ENCODE data around the gene GALNT10. TPM values are rescaled to one million over a fixed set of nuclear protein-coding genes. Genes with fewer than 3 reads are reported as not detected.

The GALNT10 gene
- total and polyA plus RNA-seq, 2 donors (not counting 1 experiment from before 2014, with no cell fraction given) = 18.3 to 35.8 TPM

GRCh38 chr5:154207204-154207603, 16.7 kb downstream of the GALNT10 start:
- Histone ChIP-seq H3K4me1 (ENCODE audit: control insufficient read depth, extremely low read depth, insufficient read depth, low read length) (no peaks in the 10 kb centered on the region), H3K36me3 (ENCODE audit: control insufficient read depth, insufficient read depth, low read length) (peaks cover 2% of the 10 kb centered on the region), H3K9me3 (ENCODE audit: control insufficient read depth, insufficient read depth, low read depth, low read length) (no peaks in the 10 kb centered on the region), H3K79me2 (ENCODE audit: control insufficient read depth, insufficient read depth, low read length) (no peaks in the 10 kb centered on the region), H3K9ac (ENCODE audit: insufficient read depth, low read length) (no peak overlapping the region), H3K27me3 (ENCODE audit: control insufficient read depth, insufficient read depth, low read length) (no peaks in the 10 kb centered on the region), H3K4me3 (replicated peaks in 1 of 4; ENCODE audit: control extremely low read depth in 1 of 4, insufficient read depth in 1 of 4, low read depth in 3 of 4, low read length in 4 of 4) (no peak overlapping the region), H2AFZ (ENCODE audit: low read length) (no peak overlapping the region), H3K27ac (ENCODE audit: insufficient read depth, low read length) (no peak overlapping the region), H4K20me1 (ENCODE audit: control insufficient read depth, extremely low read depth, insufficient read depth, low read length) (no peaks in the 10 kb centered on the region), H3K4me2 (ENCODE audit: extremely low read depth, insufficient read depth, low read length) (no peak overlapping the region)
- TF ChIP-seq EZH2 (IDR thresholded peaks at IDR 0.05; ENCODE audit: low read length, missing control alignments) = no peak
- TF ChIP-seq, protein P1, sequence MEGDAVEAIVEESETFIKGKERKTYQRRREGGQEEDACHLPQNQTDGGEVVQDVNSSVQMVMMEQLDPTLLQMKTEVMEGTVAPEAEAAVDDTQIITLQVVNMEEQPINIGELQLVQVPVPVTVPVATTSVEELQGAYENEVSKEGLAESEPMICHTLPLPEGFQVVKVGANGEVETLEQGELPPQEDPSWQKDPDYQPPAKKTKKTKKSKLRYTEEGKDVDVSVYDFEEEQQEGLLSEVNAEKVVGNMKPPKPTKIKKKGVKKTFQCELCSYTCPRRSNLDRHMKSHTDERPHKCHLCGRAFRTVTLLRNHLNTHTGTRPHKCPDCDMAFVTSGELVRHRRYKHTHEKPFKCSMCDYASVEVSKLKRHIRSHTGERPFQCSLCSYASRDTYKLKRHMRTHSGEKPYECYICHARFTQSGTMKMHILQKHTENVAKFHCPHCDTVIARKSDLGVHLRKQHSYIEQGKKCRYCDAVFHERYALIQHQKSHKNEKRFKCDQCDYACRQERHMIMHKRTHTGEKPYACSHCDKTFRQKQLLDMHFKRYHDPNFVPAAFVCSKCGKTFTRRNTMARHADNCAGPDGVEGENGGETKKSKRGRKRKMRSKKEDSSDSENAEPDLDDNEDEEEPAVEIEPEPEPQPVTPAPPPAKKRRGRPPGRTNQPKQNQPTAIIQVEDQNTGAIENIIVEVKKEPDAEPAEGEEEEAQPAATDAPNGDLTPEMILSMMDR (conservative IDR thresholded peaks at IDR 0.05 in 1 of 2, IDR thresholded peaks at IDR 0.05 in 1 of 2; ENCODE audit: low read depth in 1 of 2, low read length in 2 of 2) = no peak
- DNase-seq (ENCODE audit: low read depth in 2 of 2) = no peak

DNA sequence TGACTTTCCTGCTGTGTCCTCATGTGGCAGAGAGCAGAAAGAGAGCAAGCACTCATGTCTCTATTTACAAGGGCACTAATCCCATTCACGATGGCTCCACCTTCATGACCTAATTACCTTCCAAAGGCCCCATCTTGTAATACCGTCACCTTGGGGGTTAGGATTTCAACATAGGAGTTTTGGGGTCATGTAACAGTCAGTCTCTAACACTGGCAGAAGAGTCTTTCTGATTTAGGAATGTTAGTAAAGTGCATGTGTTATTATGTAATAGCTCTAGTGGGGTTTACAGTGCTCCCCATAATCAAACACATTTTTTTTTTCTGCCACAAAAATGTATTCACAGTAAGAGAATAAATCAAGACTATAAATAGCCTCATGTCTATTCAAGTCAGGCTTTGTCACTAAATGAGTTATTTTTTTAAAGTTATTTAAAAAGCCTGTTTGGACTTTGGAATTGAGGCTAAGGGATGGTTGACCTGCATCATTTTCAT, 19.1 kb downstream of the GALNT10 start:
- Histone ChIP-seq H3K4me2 (ENCODE audit: extremely low read depth, insufficient read depth, low read length) (no peak overlapping the region), H3K4me1 (ENCODE audit: control insufficient read depth, extremely low read depth, insufficient read depth, low read length) (no peaks in the 10 kb centered on the region), H3K27me3 (ENCODE audit: control insufficient read depth, insufficient read depth, low read length) (no peaks in the 10 kb centered on the region), H3K36me3 (ENCODE audit: control insufficient read depth, insufficient read depth, low read length) (peaks cover 2% of the 10 kb centered on the region), H3K27ac (ENCODE audit: insufficient read depth, low read length) (no peak overlapping the region), H3K4me3 (replicated peaks in 1 of 4; ENCODE audit: control extremely low read depth in 1 of 4, insufficient read depth in 1 of 4, low read depth in 3 of 4, low read length in 4 of 4) (no peak overlapping the region), H2AFZ (ENCODE audit: low read length) (no peak overlapping the region), H3K9ac (ENCODE audit: insufficient read depth, low read length) (no peak overlapping the region), H4K20me1 (ENCODE audit: control insufficient read depth, extremely low read depth, insufficient read depth, low read length) (no peaks in the 10 kb centered on the region), H3K79me2 (ENCODE audit: control insufficient read depth, insufficient read depth, low read length) (no peaks in the 10 kb centered on the region), H3K9me3 (ENCODE audit: control insufficient read depth, insufficient read depth, low read depth, low read length) (no peaks in the 10 kb centered on the region)
- no peak for TF ChIP-seq EZH2 (IDR thresholded peaks at IDR 0.05; ENCODE audit: low read length, missing control alignments)
- TF ChIP-seq, protein P1 (conservative IDR thresholded peaks at IDR 0.05 in 1 of 2, IDR thresholded peaks at IDR 0.05 in 1 of 2; ENCODE audit: low read depth in 1 of 2, low read length in 2 of 2) = no peak
- DNase-seq (ENCODE audit: low read depth in 2 of 2) = peak in 1 of 2 donors; percentile 55

GRCh38 chr5:154210163-154210562, 19.6 kb downstream of the GALNT10 start:
- Histone ChIP-seq H3K4me2 (ENCODE audit: extremely low read depth, insufficient read depth, low read length) (no peak overlapping the region), H4K20me1 (ENCODE audit: control insufficient read depth, extremely low read depth, insufficient read depth, low read length) (no peaks in the 10 kb centered on the region), H3K36me3 (ENCODE audit: control insufficient read depth, insufficient read depth, low read length) (peaks cover 2% of the 10 kb centered on the region), H3K4me1 (ENCODE audit: control insufficient read depth, extremely low read depth, insufficient read depth, low read length) (no peaks in the 10 kb centered on the region), H3K9me3 (ENCODE audit: control insufficient read depth, insufficient read depth, low read depth, low read length) (no peaks in the 10 kb centered on the region), H3K9ac (ENCODE audit: insufficient read depth, low read length) (no peak overlapping the region), H3K27ac (ENCODE audit: insufficient read depth, low read length) (no peak overlapping the region), H3K4me3 (replicated peaks in 1 of 4; ENCODE audit: control extremely low read depth in 1 of 4, insufficient read depth in 1 of 4, low read depth in 3 of 4, low read length in 4 of 4) (no peak overlapping the region), H2AFZ (ENCODE audit: low read length) (no peak overlapping the region), H3K79me2 (ENCODE audit: control insufficient read depth, insufficient read depth, low read length) (no peaks in the 10 kb centered on the region), H3K27me3 (ENCODE audit: control insufficient read depth, insufficient read depth, low read length) (no peaks in the 10 kb centered on the region)
- no peak for DNase-seq (ENCODE audit: low read depth in 2 of 2)
- TF ChIP-seq, protein P1 (conservative IDR thresholded peaks at IDR 0.05 in 1 of 2, IDR thresholded peaks at IDR 0.05 in 1 of 2; ENCODE audit: low read depth in 1 of 2, low read length in 2 of 2) = no peak
- no peak for TF ChIP-seq EZH2 (IDR thresholded peaks at IDR 0.05; ENCODE audit: low read length, missing control alignments)

Measured in fibroblast of lung (primary cell).